KMS-11 (cell line): ENCODE results near the gene TMEM200C.
"Not testable (repeated sequence)": the region's sequence is repeated elsewhere in the genome, so short reads cannot be mapped to it uniquely, and the experiment has no call there.

Experiments
- H2AFZ ChIP-seq: fragments of 200-600 bp; sonication (generic); 2 replicates; pipeline ENCODE4 v1.6.1; 2016; ENCODE audit warnings: antibody characterized with exemption, mixed run types, low read depth
- H3K27ac ChIP-seq: fragments of 200-600 bp; sonication (generic); 2 replicates; pipeline ENCODE4 v1.6.1; 2016; ENCODE audit warnings: mild to moderate bottlenecking, mixed run types
- H3K27me3 ChIP-seq: fragments of 200-600 bp; sonication (generic); 2 replicates; pipeline ENCODE4 v1.6.1; 2017; ENCODE audit warnings: mild to moderate bottlenecking, low read depth, mixed run types, moderate library complexity; ENCODE audit not compliant: insufficient read depth
- H3K36me3 ChIP-seq: fragments of 200-600 bp; sonication (generic); 2 replicates; pipeline ENCODE4 v1.6.1; 2017; ENCODE audit warnings: mild to moderate bottlenecking, mixed run types; ENCODE audit not compliant: insufficient read depth
- H3K4me1 ChIP-seq: fragments of 200-600 bp; sonication (generic); 2 replicates; pipeline ENCODE4 v1.6.1; 2016; ENCODE audit warnings: mild to moderate bottlenecking, low read depth, mixed run types; ENCODE audit not compliant: poor library complexity, severe bottlenecking
- H3K4me2 ChIP-seq: fragments of 200-600 bp; sonication (generic); 2 replicates; pipeline ENCODE4 v1.7.0; 2016; ENCODE audit warnings: mild to moderate bottlenecking, mixed run types
- H3K4me3 ChIP-seq: fragments of 200-600 bp; sonication (generic); IDR thresholded peaks from 2 replicates; pipeline ENCODE4 v1.6.1; 2017; ENCODE audit warnings: low read depth, low read length, mixed read lengths; ENCODE audit not compliant: insufficient read depth
- H3K79me2 ChIP-seq: fragments of 200-600 bp; sonication (generic); 2 replicates; pipeline ENCODE4 v1.6.1; 2016; ENCODE audit warnings: low read depth, mixed run types; ENCODE audit not compliant: insufficient read depth
- H3K9ac ChIP-seq: fragments of 200-600 bp; sonication (generic); 2 replicates; pipeline ENCODE4 v1.6.1; 2016; ENCODE audit warnings: mild to moderate bottlenecking, mixed run types
- H4K20me1 ChIP-seq: fragments of 200-600 bp; sonication (generic); 2 replicates; pipeline ENCODE4 v1.6.1; 2016; ENCODE audit warnings: mild to moderate bottlenecking, mixed run types; ENCODE audit not compliant: insufficient read depth
- TF ChIP-seq, protein P1 (sequence below): fragments of 200-600 bp; sonication (generic); conservative IDR thresholded peaks from 2 replicates; pipeline ENCODE4 v1.6.1; 2017; ENCODE audit warnings: low read depth, mild to moderate bottlenecking, antibody characterized with exemption, low read length, moderate library complexity, mixed read lengths

Gene TMEM200C

DNA sequence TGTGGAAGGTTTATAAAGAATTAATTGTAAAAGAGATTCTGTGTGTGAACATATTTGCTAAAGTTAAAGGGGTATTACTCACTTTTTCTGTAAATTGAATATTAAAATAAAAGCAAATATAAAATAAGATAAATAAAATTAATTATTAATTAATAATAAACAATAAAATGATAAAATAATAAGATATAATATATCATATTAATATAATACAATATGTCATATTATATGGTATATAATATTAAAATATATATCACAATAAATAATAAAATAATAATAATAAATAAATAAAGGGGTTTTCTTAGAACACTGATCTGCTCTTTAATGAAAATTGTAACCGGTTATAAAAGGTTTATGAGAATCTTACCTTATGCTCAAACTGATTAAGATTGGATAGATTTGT is 29.8 kb downstream of the TMEM200C start:
- Histone ChIP-seq H4K20me1 (no peaks in the 10 kb centered on the region), H3K4me1 (no peaks in the 10 kb centered on the region), H3K4me2 (no peak overlapping the region), H3K9ac (no peak overlapping the region), H3K27ac (no peak overlapping the region), H2AFZ (no peak overlapping the region), H3K27me3 (no peaks in the 10 kb centered on the region), H3K79me2 (no peaks in the 10 kb centered on the region), H3K36me3 (no peaks in the 10 kb centered on the region), H3K4me3 (no peak overlapping the region)
- TF ChIP-seq, protein P1, sequence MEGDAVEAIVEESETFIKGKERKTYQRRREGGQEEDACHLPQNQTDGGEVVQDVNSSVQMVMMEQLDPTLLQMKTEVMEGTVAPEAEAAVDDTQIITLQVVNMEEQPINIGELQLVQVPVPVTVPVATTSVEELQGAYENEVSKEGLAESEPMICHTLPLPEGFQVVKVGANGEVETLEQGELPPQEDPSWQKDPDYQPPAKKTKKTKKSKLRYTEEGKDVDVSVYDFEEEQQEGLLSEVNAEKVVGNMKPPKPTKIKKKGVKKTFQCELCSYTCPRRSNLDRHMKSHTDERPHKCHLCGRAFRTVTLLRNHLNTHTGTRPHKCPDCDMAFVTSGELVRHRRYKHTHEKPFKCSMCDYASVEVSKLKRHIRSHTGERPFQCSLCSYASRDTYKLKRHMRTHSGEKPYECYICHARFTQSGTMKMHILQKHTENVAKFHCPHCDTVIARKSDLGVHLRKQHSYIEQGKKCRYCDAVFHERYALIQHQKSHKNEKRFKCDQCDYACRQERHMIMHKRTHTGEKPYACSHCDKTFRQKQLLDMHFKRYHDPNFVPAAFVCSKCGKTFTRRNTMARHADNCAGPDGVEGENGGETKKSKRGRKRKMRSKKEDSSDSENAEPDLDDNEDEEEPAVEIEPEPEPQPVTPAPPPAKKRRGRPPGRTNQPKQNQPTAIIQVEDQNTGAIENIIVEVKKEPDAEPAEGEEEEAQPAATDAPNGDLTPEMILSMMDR: no peak

DNA sequence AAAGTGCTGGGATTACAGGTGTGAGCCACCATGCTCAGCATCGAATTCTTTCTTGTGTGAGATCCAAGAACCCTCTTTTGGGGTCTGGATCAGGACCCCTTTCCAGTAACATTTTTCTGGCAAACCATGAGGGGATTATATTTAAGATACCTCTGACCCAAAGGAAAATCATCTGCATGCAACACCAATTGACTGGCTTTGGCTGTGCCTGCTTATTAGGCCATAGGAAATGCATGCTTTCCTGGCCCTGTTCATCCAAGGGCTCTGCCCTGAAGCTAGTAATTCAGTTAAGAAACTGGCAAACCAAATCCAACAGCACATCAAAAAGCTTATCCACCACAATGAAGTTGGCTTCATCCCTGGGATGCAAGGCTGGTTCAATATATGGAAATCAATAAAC is 33.2 kb downstream of the TMEM200C start:
- H3K4me2 ChIP-seq, H3K79me2 ChIP-seq, H3K4me1 ChIP-seq, H2AFZ ChIP-seq, H3K27me3 ChIP-seq, H3K27ac ChIP-seq, H3K4me3 ChIP-seq, H3K9ac ChIP-seq, H3K36me3 ChIP-seq, H4K20me1 ChIP-seq: not testable (repeated sequence)

DNA sequence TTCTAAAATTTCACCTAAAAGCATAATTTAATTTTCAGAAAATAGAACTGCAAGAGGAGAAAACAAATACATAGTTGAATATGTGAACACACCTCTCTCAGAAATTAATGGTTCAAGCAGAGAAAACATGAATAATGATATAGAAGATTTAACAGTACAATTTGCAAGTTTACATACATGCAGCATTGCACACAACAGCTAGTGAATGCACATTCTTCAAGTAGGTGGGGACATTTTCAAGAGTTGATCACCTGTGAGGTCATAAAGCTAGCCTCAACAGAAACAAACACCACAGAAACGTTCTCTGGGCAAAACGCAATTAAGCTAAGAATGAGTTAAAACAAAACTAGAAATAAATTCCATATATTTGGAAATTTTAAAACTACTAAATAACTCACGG is 38.1 kb downstream of the TMEM200C start:
- TF ChIP-seq, protein P1: no peak

DNA sequence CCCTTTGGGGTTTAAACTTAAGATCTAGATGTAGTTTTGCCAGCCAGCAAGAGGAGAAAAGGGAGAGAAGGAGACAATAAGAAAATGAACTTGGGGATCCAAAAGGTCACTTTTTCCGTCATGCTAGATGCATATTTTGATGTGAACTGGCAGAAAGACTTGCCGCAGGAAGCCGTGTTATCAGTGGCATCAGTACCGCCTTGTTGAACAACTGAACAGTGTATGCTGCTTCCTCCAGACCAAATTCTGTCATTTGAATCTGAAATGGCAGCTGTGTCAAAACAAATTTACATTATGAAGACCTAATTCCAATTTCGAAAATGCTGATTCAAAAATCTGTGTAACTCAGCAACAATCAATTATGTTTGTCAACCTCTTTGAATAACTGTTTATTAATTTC is 42.1 kb downstream of the TMEM200C start:
- Histone ChIP-seq H3K36me3 (no peaks in the 10 kb centered on the region), H2AFZ (no peak overlapping the region), H3K9ac (no peak overlapping the region), H3K4me2 (no peak overlapping the region), H3K27ac (no peak overlapping the region), H3K27me3 (no peaks in the 10 kb centered on the region), H3K79me2 (no peaks in the 10 kb centered on the region), H3K4me1 (no peaks in the 10 kb centered on the region), H3K4me3 (no peak overlapping the region), H4K20me1 (no peaks in the 10 kb centered on the region)
- TF ChIP-seq, protein P1: no peak

More for the DNA sequence above, 38.1 kb downstream of the TMEM200C start:
- Histone ChIP-seq H4K20me1 (no peaks in the 10 kb centered on the region), H3K27ac (no peak overlapping the region), H3K4me3 (no peak overlapping the region), H3K79me2 (no peaks in the 10 kb centered on the region), H3K36me3 (no peaks in the 10 kb centered on the region), H3K4me2 (no peak overlapping the region), H3K27me3 (no peaks in the 10 kb centered on the region), H2AFZ (no peak overlapping the region), H3K4me1 (no peaks in the 10 kb centered on the region), H3K9ac (no peak overlapping the region)

DNA sequence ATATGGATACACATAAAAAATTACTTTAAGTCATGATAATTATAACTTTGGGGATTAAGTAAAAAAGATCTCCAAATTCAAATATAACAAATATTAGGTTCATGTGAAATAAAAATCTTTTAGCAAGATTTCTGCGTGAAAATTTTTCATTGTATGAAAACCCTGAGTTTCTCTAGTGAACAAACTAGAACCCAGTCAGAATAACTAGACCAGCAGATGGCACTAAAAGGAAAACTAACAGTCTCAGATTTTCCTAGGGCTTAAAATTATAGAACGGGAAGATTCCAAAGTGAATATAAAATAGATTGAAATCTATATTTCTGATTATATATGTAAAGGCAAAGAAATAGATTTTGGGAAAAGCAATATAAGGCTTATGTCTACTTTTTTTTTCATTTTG is 43.3 kb downstream of the TMEM200C start:
- H3K4me3 ChIP-seq: no peak overlapping the region
- TF ChIP-seq, protein P1: no peak; the same call in 1 of the 2 replicates
- H3K4me2 ChIP-seq: no peak overlapping the region
- H3K9ac ChIP-seq: no peak overlapping the region
- H3K4me1 ChIP-seq: no peaks in the 10 kb centered on the region
- no peaks in the 10 kb centered on the region for H3K36me3 ChIP-seq
- no peak overlapping the region for H2AFZ ChIP-seq
- H3K79me2 ChIP-seq: no peaks in the 10 kb centered on the region
- H3K27ac ChIP-seq: no peak overlapping the region
- no peaks in the 10 kb centered on the region for H3K27me3 ChIP-seq
- H4K20me1 ChIP-seq: no peaks in the 10 kb centered on the region
